Neural progenitor cell (in vitro differentiated cells): ENCODE data around the gene SCD. TPM values are rescaled to one million over a fixed set of nuclear protein-coding genes. Genes with fewer than 3 reads are reported as not detected.

Source experiments
- DNase-seq: peaks from one replicate; pipeline ENCODE4 v3.0.0-alpha.2; 2016; ENCODE audit warnings: low spot score
- H2AFZ ChIP-seq: fragments of 200-600 bp; sonication (generic); replicated peaks from 2 replicates; pipeline ENCODE4 v1.6.1; 2016; ENCODE audit warnings: antibody characterized with exemption
- H3F3A ChIP-seq: fragments of 200-600 bp; sonication (generic); 2 replicates; pipeline ENCODE4 v1.6.1; 2016; ENCODE audit warnings: antibody characterized with exemption, low read depth
- H3K27ac ChIP-seq: fragments of 200-600 bp; sonication (generic); 2 replicates; pipeline ENCODE4 v1.5.1; 2016; ENCODE audit warnings: mild to moderate bottlenecking
- H3K27me3 ChIP-seq: fragments of 200-600 bp; sonication (generic); 2 replicates; pipeline ENCODE4 v1.6.1; 2016; ENCODE audit warnings: mild to moderate bottlenecking, moderate library complexity
- H3K36me3 ChIP-seq: fragments of 200-600 bp; sonication (generic); 2 replicates; pipeline ENCODE4 v1.5.1; 2016
- H3K4me1 ChIP-seq: fragments of 200-600 bp; sonication (generic); 2 replicates; pipeline ENCODE4 v1.6.1; 2016; ENCODE audit warnings: mixed run types
- H3K4me2 ChIP-seq: fragments of 200-600 bp; sonication (generic); 2 replicates; pipeline ENCODE4 v1.6.1; 2016
- H3K4me3 ChIP-seq: fragments of 200-600 bp; sonication (generic); 2 replicates; pipeline ENCODE4 v1.5.1; 2016
- H3K79me2 ChIP-seq: fragments of 200-600 bp; sonication (generic); 2 replicates; pipeline ENCODE4 v1.6.1; 2016; ENCODE audit warnings: low read depth
- H3K9ac ChIP-seq: fragments of 200-600 bp; sonication (generic); 2 replicates; pipeline ENCODE4 v1.6.1; 2016
- H3K9me3 ChIP-seq: fragments of 200-600 bp; sonication (generic); 2 replicates; pipeline ENCODE4 v1.5.1; 2016; ENCODE audit warnings: low read depth
- H4K20me1 ChIP-seq: fragments of 200-600 bp; sonication (generic); 2 replicates; pipeline ENCODE4 v1.6.1; 2016; ENCODE audit warnings: low read depth
- H3K27ac Mint-ChIP-seq: 3 replicates; pipeline ENCODE4 v1.8.0; 2021; ENCODE audit warnings: mixed read lengths
- H3K27me3 Mint-ChIP-seq: 2 replicates; pipeline ENCODE4 v1.8.0; 2022; ENCODE audit warnings: low read depth, mild to moderate bottlenecking, inconsistent platforms, moderate library complexity, mixed read lengths; ENCODE audit not compliant: insufficient read depth
- H3K36me3 Mint-ChIP-seq: 3 replicates; pipeline ENCODE4 v1.8.0; 2021; ENCODE audit warnings: mixed read lengths
- H3K4me1 Mint-ChIP-seq: 3 replicates; pipeline ENCODE4 v1.8.0; 2021; ENCODE audit warnings: mixed read lengths
- H3K4me3 Mint-ChIP-seq: 3 replicates; pipeline ENCODE4 v1.8.0; 2021; ENCODE audit warnings: mild to moderate bottlenecking, moderate library complexity, mixed read lengths
- H3K9me3 Mint-ChIP-seq: 3 replicates; pipeline ENCODE4 v1.8.0; 2020; ENCODE audit warnings: mixed read lengths
- CTCF ChIP-seq: fragments of 200-600 bp; sonication (generic); IDR thresholded peaks from 2 replicates; pipeline ENCODE4 v1.5.1; 2017; ENCODE audit warnings: antibody characterized with exemption, mild to moderate bottlenecking
- EZH2 ChIP-seq: fragments of 200-600 bp; sonication (generic); IDR thresholded peaks from 2 replicates; pipeline ENCODE4 v1.6.1; 2017; ENCODE audit warnings: antibody characterized with exemption, mild to moderate bottlenecking, moderate library complexity
- EZH2phosphoT487 ChIP-seq: fragments of 200-600 bp; sonication (generic); IDR thresholded peaks from 2 replicates; pipeline ENCODE4 v1.6.1; 2017; ENCODE audit warnings: antibody characterized with exemption
- total RNA-seq: library from RNA; depleted of rRNA; stranded (reverse); fragments of >200 nt; gene quantifications from 2 replicates; pipeline ENCODE4 v1.2.3, GENCODE V29; 2015; ENCODE audit warnings: low replicate concordance

Gene SCD
- total RNA-seq, 1 donor from 2014 or later, result 468 TPM

- H3K36me3 ChIP-seq, result peaks cover 16% of the 10 kb centered on the region
- H2AFZ ChIP-seq, result no peak overlapping the region
- peaks cover 41% of the 10 kb centered on the region for H3K4me1 ChIP-seq
- peak; percentile 33 for DNase-seq
- peaks cover 78% of the 10 kb centered on the region for H3K79me2 ChIP-seq
- peaks cover 18% of the 10 kb centered on the region for H3F3A ChIP-seq
- H3K4me3 ChIP-seq, result peak overlapping the region; percentile 84
- peak overlapping the region; percentile 100 for H3K4me3 Mint-ChIP-seq
- TF ChIP-seq EZH2, result no peak
- no peak for TF ChIP-seq CTCF
- TF ChIP-seq EZH2phosphoT487, result no peak
- H3K9ac ChIP-seq, result peak overlapping the region; percentile 88
- H4K20me1 ChIP-seq, result peaks cover 54% of the 10 kb centered on the region
- peaks cover 9% of the 10 kb centered on the region for H3K27me3 Mint-ChIP-seq
- H3K36me3 Mint-ChIP-seq, result peaks cover 48% of the 10 kb centered on the region
- H3K9me3 Mint-ChIP-seq, result no peaks in the 10 kb centered on the region
- peak overlapping the region; percentile 92 for H3K4me2 ChIP-seq
- no peaks in the 10 kb centered on the region for H3K9me3 ChIP-seq
- H3K27ac ChIP-seq, result peak overlapping the region; percentile 68
- H3K27me3 ChIP-seq, result no peaks in the 10 kb centered on the region
- peaks cover 69% of the 10 kb centered on the region for H3K4me1 Mint-ChIP-seq
- H3K27ac Mint-ChIP-seq, result peak overlapping the region; percentile 91
Measured at GRCh38 chr10:100347568-100348195, 649 bp downstream of the SCD start.

GRCh38 chr10:100348389-100348927 is 1.4 kb downstream of the SCD start:
- peaks cover 54% of the 10 kb centered on the region for H3K36me3 Mint-ChIP-seq
- peaks cover 86% of the 10 kb centered on the region for H3K79me2 ChIP-seq
- H3K4me1 Mint-ChIP-seq, result peaks cover 67% of the 10 kb centered on the region
- DNase-seq, result no peak
- H4K20me1 ChIP-seq, result peaks cover 62% of the 10 kb centered on the region
- peak overlapping the region; percentile 88 for H3K9ac ChIP-seq
- peaks cover 45% of the 10 kb centered on the region for H3K4me1 ChIP-seq
- H3K36me3 ChIP-seq, result peaks cover 21% of the 10 kb centered on the region
- H3K9me3 Mint-ChIP-seq, result no peaks in the 10 kb centered on the region
- H2AFZ ChIP-seq, result no peak overlapping the region
- H3K4me2 ChIP-seq, result peak overlapping the region; percentile 92
- TF ChIP-seq EZH2 (no peak), EZH2phosphoT487 (no peak), CTCF (no peak)
- H3K4me3 ChIP-seq, result peak overlapping the region; percentile 84
- peak overlapping the region; percentile 100 for H3K4me3 Mint-ChIP-seq
- no peak overlapping the region for H3K27ac Mint-ChIP-seq
- peak overlapping the region; percentile 66 for H3K27ac ChIP-seq
- H3K9me3 ChIP-seq, result no peaks in the 10 kb centered on the region
- H3F3A ChIP-seq, result peaks cover 22% of the 10 kb centered on the region
- no peaks in the 10 kb centered on the region for H3K27me3 ChIP-seq
- peaks cover 8% of the 10 kb centered on the region for H3K27me3 Mint-ChIP-seq

- H3K4me1 ChIP-seq, result peaks cover 45% of the 10 kb centered on the region
- peak overlapping the region; percentile 92 for H3K4me2 ChIP-seq
- H3K4me3 ChIP-seq, result peak overlapping the region; percentile 84
- H2AFZ ChIP-seq, result no peak overlapping the region
- peaks cover 21% of the 10 kb centered on the region for H3K36me3 ChIP-seq
- DNase-seq, result peak; percentile 38
- Mint-ChIP-seq H3K4me3 (peak overlapping the region; percentile 100), H3K27ac (no peak overlapping the region), H3K36me3 (peaks cover 60% of the 10 kb centered on the region), H3K9me3 (no peaks in the 10 kb centered on the region), H3K4me1 (peaks cover 66% of the 10 kb centered on the region), H3K27me3 (peaks cover 7% of the 10 kb centered on the region)
- peak overlapping the region; percentile 88 for H3K9ac ChIP-seq
- H3K27ac ChIP-seq, result peak overlapping the region; percentile 36
- TF ChIP-seq EZH2phosphoT487 (no peak), CTCF (no peak), EZH2 (no peak)
- peaks cover 26% of the 10 kb centered on the region for H3F3A ChIP-seq
- H3K9me3 ChIP-seq, result no peaks in the 10 kb centered on the region
- peaks cover 68% of the 10 kb centered on the region for H4K20me1 ChIP-seq
- no peaks in the 10 kb centered on the region for H3K27me3 ChIP-seq
- H3K79me2 ChIP-seq, result peaks cover 92% of the 10 kb centered on the region
Measured at GRCh38 chr10:100349087-100349486, 2.1 kb downstream of the SCD start.
